Activated B cell treated with CpG ODN at 0.5 μM for 24 hours (primary cell): ENCODE results near the gene CTIF. TPM values are rescaled to one million over a fixed set of nuclear protein-coding genes. Genes with fewer than 3 reads are reported as not detected.

ENCODE experiments used
- ATAC-seq: fragments of 200-7000 bp; cut with Tn5 transposase; one replicate; pipeline ENCODE4 v1.10.0; 2021; ENCODE audit warnings: low read depth, mild to moderate bottlenecking, moderate library complexity
- CTCF ChIA-PET: fragments of 350-600 bp; sonication (Branson Sonifier 250); formaldehyde crosslinking; loops from one replicate; lab custom pipeline; 2021; ENCODE audit warnings: antibody characterized with exemption; lab: Charles Lee
- POLR2A ChIA-PET: fragments of 350-600 bp; sonication (Branson Sonifier 250); formaldehyde crosslinking; loops from one replicate; lab custom pipeline; 2021; ENCODE audit warnings: antibody characterized with exemption; lab: Charles Lee
- DNase-seq: peaks from one replicate; pipeline ENCODE4 v3.0.0; 2022
- H3K27ac Mint-ChIP-seq: one replicate; pipeline ENCODE4 v1.8.0; 2020; ENCODE audit warnings: mixed read lengths
- H3K27me3 Mint-ChIP-seq: one replicate; pipeline ENCODE4 v1.8.0; 2021; ENCODE audit warnings: mixed read lengths
- H3K36me3 Mint-ChIP-seq: one replicate; pipeline ENCODE4 v1.8.0; 2021; ENCODE audit warnings: low read depth, mixed read lengths
- H3K4me1 Mint-ChIP-seq: one replicate; pipeline ENCODE4 v1.8.0; 2021; ENCODE audit warnings: mixed read lengths
- H3K4me3 Mint-ChIP-seq: one replicate; pipeline ENCODE4 v1.8.0; 2020; ENCODE audit warnings: mild to moderate bottlenecking, mixed read lengths
- H3K9me3 Mint-ChIP-seq: one replicate; pipeline ENCODE4 v1.8.0; 2020; ENCODE audit warnings: mixed read lengths
- CTCF ChIP-seq: fragments of 200-600 bp; IDR thresholded peaks from one replicate; pipeline ENCODE4 v1.8.0; 2022; ENCODE audit warnings: antibody characterized with exemption, mild to moderate bottlenecking
- intact Hi-C: fragments of 100-400 bp; cut with micrococcal nuclease; formaldehyde crosslinking; loops from one replicate; pipeline ENCODE4 v1.15.1; 2024
- total RNA-seq: library from RNA; stranded (reverse); gene quantifications from 2 replicates; pipeline ENCODE4 v1.2.3, GENCODE V29; 2022

CTIF gene
- total RNA-seq, 1 donor from 2014 or later = 9.3 TPM

- no peak for DNase-seq
- TF ChIP-seq CTCF = no peak
- Mint-ChIP-seq H3K4me3 (no peak overlapping the region), H3K27ac (no peak overlapping the region), H3K36me3 (no peaks in the 10 kb centered on the region), H3K4me1 (peaks cover 22% of the 10 kb centered on the region), H3K27me3 (no peaks in the 10 kb centered on the region), H3K9me3 (no peaks in the 10 kb centered on the region)
- CTCF ChIA-PET = interaction anchor here (2.0 kb wide), 1 partner anchor 15 kb away, joined by 6 read pairs; no protein-coding TSS in a partner anchor
- intact Hi-C loops = no loop called here
- POLR2A ChIA-PET = no interaction called here
- ATAC-seq = no peak
Measured at GRCh38 chr18:48792141-48792540, 253.3 kb downstream of the CTIF start.

DNA sequence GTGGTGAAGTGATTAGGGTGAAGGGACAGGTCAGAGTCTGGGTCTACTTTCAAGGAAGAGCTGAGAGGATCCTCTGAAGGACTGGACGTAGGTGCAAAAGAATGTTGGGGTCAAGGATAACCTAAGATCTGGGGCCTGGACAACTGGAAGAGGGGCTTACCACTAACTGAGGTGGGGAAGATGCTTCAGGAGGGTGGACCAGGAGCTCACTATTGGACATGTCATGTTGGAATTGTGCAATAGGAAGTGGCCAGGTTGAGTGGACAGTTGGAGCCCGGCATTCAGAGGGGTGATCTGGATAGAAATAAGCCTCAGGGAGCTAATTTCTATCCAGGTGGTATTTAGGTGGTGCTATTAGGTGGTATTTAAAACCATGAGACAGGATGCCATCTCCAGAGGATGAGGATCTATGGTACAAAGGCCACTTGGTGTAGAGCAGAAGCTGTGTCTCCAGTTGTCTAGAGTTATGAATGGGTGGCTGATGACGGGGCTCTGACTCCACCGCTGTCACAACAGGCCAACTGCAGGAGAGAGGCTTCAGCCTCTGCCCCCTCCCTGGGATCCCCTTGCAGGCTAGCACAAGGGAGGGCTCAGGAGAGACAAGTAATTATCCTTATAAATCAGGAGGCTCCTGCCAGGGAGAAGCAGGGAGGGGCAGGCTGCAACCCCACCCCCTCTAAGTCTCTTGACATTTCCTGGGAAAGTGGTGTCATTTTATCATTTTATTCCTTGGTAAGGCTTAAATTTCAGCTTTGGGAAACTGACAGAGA, 254.0 kb downstream of the CTIF start:
- ChIA-PET CTCF (interaction anchor here (2.0 kb wide), 1 partner anchor 15 kb away, joined by 6 read pairs; no protein-coding TSS in a partner anchor), POLR2A (no interaction called here)
- Mint-ChIP-seq H3K4me1 (peaks cover 23% of the 10 kb centered on the region), H3K9me3 (no peaks in the 10 kb centered on the region), H3K4me3 (no peak overlapping the region), H3K36me3 (no peaks in the 10 kb centered on the region), H3K27me3 (no peaks in the 10 kb centered on the region), H3K27ac (no peak overlapping the region)
- DNase-seq = peak; percentile 3
- no peak for TF ChIP-seq CTCF
- ATAC-seq = no peak
- intact Hi-C loops = no loop called here

DNA sequence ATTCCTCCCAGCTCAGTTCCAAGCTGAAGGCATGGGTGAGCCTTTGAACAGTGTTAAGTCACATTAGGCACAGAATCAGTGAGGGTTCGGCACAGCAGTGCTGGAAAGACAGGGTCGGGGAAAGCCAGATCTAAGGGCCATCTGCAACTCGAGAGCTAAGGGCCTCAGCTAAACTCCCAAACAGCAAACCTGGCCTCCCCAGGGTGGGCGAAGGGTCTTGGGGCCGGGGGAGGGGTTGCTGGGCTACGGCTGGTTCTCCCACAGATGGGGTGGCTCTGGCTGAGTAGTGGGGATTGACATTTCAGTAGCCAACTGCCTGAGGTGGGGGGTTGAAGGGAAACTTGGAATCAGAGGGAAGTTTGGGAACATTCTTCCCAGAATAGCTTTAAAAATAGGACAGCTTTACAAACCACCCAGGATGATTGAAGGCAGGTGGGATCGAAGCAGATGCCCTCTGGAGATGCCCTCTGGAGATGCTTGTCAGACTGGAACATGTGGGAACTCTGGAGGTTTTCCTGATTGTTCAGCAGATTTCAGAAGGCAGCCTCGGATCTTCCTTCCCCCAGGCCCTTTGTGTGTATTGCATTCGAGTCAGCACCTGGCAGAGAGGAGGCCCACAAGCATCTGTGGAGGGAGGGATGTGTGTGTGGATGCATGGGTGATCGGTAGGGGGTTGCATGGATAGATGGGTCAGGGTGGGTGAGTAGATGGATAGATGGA, 255.6 kb downstream of the CTIF start:
- Mint-ChIP-seq H3K4me1 (peaks cover 28% of the 10 kb centered on the region), H3K4me3 (no peak overlapping the region), H3K27me3 (no peaks in the 10 kb centered on the region), H3K27ac (no peak overlapping the region), H3K9me3 (no peaks in the 10 kb centered on the region), H3K36me3 (no peaks in the 10 kb centered on the region)
- CTCF ChIA-PET = interaction anchor here (0.7 kb wide), 1 partner anchor 74 kb away, joined by 3 read pairs; no protein-coding TSS in a partner anchor
- no peak for TF ChIP-seq CTCF
- ATAC-seq (no peak), DNase-seq (no peak)
- POLR2A ChIA-PET = interaction anchor here (0.6 kb wide), 1 partner anchor 9 kb away, joined by 4 read pairs; no protein-coding TSS in a partner anchor
- intact Hi-C loops = no loop called here

DNA sequence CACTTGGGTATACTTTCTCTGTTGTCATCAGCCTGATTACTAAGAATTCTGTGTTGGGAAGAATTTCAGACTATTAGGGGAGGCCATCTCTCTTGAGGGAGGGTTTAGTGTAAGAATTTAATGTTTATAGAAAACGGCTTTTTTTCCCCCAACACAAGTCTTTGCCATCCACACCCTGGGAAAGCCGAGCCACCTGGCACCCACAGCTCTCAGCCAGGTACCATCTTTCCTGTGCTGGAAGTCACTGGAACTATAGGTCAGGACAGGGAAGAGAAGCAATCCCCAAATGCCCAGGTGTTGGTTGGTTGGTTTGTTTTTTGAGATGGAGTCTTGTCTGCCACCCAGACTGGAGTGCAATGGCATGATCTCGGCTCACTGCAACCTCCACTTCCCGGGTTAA, 256.9 kb downstream of the CTIF start:
- H3K4me1 Mint-ChIP-seq = peaks cover 33% of the 10 kb centered on the region
- H3K36me3 Mint-ChIP-seq = no peaks in the 10 kb centered on the region
- H3K27ac Mint-ChIP-seq = no peak overlapping the region
- POLR2A ChIA-PET = no interaction called here
- H3K4me3 Mint-ChIP-seq = no peak overlapping the region
- no peaks in the 10 kb centered on the region for H3K27me3 Mint-ChIP-seq
- TF ChIP-seq CTCF = no peak
- no peak for ATAC-seq
- CTCF ChIA-PET = interaction anchor here (1.1 kb wide), 1 partner anchor 19 kb away, joined by 3 read pairs; no protein-coding TSS in a partner anchor
- intact Hi-C loops = no loop called here
- DNase-seq = no peak
- no peaks in the 10 kb centered on the region for H3K9me3 Mint-ChIP-seq
